Activated CD4-positive, alpha-beta T cell treated with anti-CD3 and anti-CD28 coated beads for 48 hours (primary cell): ENCODE results near the gene RDM1.

ENCODE experiments used
- DNase-seq: peaks from one replicate; pipeline ENCODE4 v3.0.0-alpha.2; 2020

Gene RDM1

DNA sequence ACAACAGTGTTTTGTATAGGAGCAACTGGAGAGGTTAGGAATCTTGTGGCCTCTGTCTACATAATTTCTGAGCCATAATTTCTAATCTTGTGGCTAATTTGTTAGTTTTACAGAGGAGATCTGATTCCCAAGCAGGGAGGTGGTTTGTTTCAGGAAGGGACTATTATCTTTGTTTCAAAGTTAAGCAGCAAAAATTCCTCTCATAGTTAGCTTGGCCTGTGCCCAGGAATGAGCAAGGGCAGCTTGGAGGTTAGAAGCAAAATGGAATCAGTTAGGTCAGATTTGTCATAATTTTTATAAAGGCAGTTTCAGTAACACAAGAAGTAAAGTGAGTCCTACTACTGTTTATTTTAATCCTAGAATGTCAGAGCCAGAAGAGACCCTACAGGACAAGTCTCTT lies 2.0 kb upstream of the RDM1 start:
- no peak for DNase-seq

- DNase-seq = no peak
Observed at GRCh38 chr17:35931794-35932425, 1.3 kb upstream of the RDM1 start.

DNA sequence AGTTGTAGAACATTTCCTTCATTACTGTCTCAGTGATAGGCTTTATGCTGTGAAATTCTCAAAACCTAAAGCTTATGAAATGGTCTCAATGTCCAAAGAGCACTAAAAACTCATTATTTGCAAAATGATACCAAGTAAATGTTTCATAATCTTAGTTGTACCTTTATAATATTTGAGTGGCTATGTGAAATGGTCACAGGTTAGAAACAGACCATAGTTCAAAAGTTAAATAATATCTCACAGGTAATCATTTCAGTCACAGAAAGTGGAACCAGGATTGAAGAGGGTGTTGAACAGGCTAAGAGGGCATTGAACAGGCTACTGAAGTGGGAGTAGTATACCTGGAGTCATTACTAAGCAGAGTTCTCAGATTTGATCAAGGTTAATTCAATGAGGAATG lies 2.9 kb downstream of the RDM1 start:
- DNase-seq = no peak

DNA sequence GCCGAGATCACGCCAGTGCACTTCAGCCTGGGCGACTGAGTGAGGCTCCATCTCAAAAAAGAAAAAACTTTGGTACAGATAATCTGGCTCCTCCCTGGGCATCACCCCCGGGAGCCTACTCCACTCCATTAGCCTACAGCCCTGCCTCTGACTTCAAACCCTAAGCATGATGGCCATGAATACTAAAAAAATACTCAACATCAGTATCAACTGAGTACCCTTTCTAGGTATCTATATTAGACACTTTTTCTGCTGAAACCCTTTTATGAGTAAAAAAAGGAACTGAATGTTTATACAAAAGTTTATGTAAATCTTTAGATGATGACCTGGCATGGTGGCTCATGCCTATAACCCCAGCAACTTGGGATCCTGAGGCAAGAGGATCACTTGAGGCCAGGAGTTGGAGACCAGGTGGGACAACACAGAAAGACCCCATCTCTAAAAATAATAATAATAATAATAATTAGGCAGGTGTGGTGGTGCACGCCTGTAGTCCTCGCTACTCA lies 6.9 kb downstream of the RDM1 start:
- no peak for DNase-seq

DNA sequence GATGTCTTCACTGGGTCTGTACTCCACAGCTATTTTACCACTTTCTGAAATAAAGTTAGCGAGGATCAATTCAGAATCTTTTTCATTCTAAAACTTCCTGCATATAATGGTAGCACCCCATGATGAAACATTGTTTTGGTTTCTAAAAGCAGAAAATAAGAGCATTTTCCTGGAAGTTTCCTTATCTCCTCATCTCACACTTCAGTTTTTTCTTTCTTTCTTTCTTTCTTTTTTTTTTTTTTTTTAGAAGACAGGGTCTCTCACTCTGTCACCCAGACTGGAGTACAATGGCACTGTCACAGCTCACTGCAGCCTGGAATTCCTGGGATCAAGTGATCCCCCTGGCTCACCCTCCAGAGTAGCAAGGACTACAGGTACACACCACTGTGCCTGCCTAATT lies 10.3 kb downstream of the RDM1 start:
- no peak for DNase-seq

- DNase-seq = no peak
Observed at GRCh38 chr17:35918665-35919064, 11.9 kb downstream of the RDM1 start.

DNA sequence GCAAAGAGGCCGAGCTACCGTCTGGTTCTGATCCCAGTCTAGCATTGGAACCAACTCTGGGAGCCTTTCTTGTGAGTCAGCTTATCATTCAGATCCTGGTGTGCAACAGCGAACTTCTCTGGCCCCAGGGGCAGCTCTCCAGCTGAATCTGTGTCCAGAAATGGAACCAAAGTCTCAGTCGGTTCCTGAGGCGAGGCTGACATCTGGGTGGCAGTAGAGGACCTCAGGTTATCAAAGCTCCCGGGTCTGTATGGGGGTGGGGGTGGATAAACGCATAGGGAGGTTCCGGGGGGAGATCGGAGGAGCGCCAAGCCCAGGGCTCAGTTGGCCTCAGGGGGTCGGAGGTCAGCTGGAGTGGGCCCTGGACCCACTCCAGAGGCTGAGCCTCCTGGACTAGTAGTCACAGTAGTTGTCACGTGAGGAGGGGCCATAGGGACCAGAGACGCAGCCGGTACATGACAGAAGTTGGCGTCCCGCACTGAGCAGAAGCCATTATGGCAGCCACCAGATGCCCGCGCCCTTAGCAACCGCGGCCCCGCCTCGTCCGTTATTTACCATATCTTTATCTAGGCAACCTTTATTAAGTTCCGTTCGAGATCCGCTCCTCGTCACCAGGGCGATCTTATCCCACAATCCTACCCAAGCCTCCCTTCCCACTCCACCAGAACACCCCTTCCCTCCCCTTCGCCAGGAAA lies 12.9 kb downstream of the RDM1 start:
- no peak for DNase-seq

DNA sequence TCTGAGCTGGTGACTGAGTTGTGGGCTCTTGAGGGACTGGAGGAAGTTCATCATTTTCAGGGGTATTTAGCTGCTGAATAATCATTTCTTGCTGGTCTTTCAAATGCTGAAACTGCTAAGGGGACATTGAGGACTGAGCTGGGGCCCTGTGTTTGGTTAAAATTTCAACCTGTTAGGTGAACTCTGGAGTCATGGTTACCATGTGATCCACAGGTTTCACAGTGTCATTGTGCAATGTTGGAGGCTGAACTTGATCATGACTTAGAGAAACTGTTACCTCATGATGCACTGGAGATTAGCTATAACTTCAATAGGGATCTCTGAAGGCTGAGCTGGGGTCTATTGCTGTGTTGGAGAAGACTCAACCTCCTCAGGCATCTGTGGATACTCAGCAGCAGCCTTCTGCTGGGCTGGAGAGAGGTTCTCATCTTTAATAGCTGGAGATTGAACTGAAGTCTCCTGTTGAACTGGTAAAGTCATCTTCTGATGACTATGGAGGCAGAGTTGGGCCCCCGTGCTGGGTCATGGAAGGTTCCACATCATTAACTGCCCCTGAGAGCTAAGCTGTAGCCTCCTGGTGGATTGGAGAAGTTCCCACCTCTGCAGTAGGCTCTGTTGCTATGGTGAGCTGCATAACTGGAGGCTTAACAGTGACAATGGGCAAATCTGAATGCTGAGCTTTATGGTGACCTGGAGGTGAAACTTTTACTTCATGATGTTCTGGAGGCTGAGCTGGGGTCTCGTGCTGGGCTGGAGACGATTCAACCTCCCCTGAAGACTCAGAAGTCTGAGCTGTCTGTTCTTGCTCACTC lies 15.2 kb downstream of the RDM1 start:
- no peak for DNase-seq

DNA sequence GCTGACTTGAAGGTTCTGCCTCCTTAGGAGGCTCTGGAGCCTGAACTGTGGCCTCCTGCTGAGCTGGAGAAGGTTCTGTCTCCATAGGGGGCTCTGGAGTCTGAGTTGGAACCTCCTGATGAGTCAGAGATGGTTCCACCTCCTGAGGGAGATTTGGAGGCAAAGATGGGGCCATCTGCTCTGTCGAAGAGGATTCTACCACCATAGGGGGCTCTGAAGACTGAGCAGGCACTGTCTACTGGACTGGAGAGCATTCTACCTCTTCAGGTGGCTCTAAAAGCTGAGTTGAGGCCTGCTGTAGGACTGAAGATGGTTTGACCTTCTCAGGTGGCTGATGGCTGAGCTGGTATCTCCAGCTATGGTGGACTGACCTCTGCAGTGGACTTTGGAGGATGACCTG lies 16.2 kb downstream of the RDM1 start:
- no peak for DNase-seq

DNA sequence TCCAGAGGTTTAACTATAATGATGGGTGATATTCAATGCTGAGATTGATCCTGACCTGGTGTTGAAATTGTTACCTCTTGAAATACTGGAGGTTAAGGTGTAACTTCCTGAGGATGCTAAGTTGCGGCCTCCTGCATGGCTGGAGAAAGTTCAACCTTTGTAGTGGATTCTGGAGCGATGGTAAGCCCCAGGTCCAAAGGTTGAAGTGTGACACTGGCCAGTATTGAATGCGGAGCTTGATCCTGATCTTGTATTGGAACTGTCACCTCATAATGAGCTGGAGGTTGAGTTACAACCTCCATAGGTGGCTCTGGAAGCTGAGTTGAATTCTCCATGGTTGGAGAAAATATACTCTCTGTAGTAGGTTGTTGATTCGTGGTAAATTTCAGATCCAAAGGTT lies 17.0 kb downstream of the RDM1 start:
- DNase-seq = no peak

GRCh38 chr17:35912942-35913341 lies 17.6 kb downstream of the RDM1 start:
- no peak for DNase-seq

DNA sequence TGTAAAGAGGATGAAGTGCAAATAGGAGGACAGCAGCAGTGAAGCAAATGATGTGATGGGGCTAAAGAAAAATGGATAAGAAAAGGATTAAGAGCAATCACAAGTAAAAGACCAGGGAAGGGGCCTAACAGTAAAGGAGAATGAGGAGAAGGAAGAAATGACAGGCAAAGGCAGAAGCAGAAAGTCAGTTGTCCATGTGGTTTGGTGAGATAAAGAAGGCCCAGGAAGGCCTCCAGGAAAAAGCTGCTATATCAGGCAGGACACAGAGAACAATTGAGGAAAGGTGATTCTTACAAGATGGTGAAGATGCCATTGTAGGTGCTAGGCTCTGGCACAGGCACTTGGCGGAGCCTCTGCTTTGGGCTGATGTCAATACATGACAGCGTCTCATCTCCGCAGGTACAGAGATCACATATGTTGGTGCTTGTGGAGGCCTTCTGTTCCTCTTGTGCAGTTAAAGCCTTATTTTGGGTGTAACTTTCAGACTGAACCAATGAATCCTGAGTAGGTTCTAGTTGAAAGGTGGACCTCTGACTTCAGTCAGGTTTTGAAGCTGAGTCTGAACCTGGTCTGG lies 18.1 kb downstream of the RDM1 start:
- no peak for DNase-seq

- DNase-seq = no peak
Observed at GRCh38 chr17:35909408-35909807, 21.2 kb downstream of the RDM1 start.

- DNase-seq = no peak
Observed at GRCh38 chr17:35907691-35908090, 22.9 kb downstream of the RDM1 start.

DNA sequence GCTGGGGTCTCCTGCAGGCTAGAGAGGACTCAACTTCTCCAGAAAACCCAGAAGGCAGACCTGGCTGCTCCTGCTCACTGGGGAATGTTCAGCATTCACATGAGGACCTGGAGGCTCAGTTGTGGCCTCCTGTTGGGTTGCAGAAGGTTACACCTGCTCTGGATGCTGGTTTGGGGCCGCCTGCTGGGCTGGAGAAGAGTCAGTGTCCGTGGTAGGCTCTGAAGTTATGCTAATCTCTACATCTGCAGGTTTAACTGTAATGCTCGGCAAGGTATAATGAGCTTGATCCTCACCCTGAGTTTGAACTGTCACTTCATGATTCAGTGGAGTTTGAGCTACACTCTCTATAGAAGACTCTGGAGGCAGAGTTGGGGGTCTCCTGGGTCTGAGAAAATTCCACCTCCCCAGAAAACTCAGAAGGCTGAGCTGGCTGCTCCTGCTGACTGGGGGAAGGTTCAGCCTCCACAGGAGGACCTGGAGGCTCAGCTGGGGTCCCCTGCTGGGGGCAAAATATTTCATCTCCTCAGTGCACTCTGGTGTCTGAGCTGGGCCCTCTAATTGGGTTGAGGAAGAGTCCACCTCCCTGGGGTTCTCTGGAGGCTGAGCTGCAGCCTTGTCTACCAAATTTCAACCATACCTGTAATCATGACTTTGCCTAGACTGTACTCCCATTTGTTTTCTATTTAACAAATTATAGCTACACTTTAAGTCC lies 23.5 kb downstream of the RDM1 start:
- no peak for DNase-seq

- DNase-seq = no peak
Observed at GRCh38 chr17:35906191-35906925, 24.2 kb downstream of the RDM1 start.

GRCh38 chr17:35903451-35903850 lies 27.1 kb downstream of the RDM1 start:
- no peak for DNase-seq

GRCh38 chr17:35901631-35902175 lies 28.9 kb downstream of the RDM1 start:
- DNase-seq = no peak

DNA sequence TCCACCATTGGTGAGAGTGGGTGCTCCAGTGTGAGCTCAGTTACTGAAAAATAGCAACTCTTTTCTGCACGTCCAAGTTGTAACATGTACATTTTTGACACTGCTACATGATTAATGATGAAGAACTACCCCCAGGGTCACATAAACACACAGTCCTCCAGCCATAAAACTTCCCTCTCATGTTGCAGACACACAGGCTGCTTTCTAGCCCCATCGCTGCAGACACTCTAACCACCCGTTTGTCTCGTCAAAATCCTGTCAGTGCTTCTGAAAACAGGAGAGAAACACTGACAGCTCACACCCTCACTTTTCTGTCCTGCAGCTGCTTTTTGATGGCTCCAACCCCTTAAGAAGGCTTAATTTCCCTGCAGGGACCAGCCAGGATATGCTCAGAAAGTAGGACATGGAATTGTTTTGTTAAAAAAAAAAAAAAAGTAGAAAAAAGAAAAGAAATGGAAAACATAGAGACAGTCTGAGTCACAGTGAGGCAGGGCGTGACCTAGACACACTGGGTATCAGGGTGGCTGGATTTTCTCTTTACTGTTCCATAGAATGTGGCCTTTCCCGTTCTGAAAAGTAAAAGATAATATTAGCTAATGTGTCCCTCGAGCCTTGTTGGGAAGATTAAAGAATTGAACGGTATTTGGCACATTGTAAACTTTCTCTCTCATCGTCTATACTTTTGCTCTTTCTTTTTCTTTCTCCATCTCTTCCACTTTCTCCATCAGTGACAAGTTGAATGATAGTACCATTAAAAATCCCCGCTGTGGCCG lies 29.7 kb downstream of the RDM1 start:
- DNase-seq = no peak

GRCh38 chr17:35900280-35900679 lies 30.3 kb downstream of the RDM1 start:
- no peak for DNase-seq
